ENCODE data around the gene HMGXB3. TPM values are rescaled to one million over a fixed set of nuclear protein-coding genes. Genes with fewer than 3 reads are reported as not detected.

The HMGXB3 gene
- total and polyA plus RNA-seq, 4 donors: 2.7 to 22.9 (median 11.0) TPM

DNA sequence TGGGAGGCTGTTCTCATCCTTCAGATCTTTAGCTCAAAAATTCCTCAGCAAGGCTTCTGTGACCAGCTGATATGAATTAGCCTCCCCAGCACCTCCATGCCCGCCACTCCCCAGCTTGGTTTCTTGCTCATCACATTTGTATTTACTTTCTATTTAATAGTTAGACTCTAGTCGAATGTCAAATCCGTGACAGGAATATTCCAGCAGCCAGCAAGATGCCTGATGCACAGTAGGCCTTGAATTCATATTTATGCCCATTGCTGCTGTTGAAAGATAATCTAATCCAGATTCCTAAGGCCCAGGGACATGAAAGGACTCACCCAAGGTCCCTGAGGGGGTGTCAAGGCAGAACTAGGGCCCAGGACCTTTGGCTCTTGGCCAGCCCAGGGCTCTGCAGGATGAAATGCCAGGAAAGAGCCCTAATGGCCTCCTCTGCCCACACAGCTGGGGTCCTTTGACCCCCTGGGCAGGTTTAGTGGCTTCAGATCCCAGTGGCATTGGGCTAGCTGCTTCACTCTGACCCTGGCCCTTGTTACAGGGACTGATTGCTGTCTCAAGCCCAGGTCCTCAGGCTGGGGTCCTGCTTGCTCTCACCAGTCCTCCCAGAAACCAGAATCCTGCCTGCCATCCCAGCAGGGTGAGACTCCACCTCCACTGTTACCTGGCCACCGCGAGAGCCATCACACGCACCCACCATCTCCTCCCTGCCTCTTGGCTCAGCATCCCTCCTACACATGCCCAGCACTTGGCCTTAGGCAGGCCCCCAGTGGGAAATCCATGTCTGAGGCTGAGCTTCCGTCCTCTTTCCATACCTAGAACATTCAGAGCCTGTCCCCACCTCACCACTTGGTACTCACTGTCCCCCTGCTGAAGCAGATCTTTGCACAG is 78.5 kb downstream of the HMGXB3 start:
- WGBS: 88% methylated on average over 7 of the region's 7 CpGs
- Histone ChIP-seq H3K9ac (ENCODE audit: low read depth in 1 of 2, low read length in 2 of 2) (no peak overlapping the region), H3K9me3 (ENCODE audit: control insufficient read depth in 4 of 4, low read length in 3 of 4) (no peaks in the 10 kb centered on the region), H3K27ac (ENCODE audit: low read depth in 1 of 2, low read length in 2 of 2) (no peak overlapping the region), H3K36me3 (ENCODE audit: control insufficient read depth in 4 of 4, insufficient read depth in 3 of 4, low read depth in 1 of 4, low read length in 3 of 4) (peaks cover 0 to 3% (median 0%) of the 10 kb centered on the region in 4 donors), H3K4me1 (ENCODE audit: control insufficient read depth in 4 of 4, insufficient read depth in 4 of 4, low read length in 3 of 4) (peaks cover 0 to 2% (median 0%) of the 10 kb centered on the region in 4 donors), H3K4me3 (ENCODE audit: low read depth in 1 of 3, low read length in 3 of 3) (no peak overlapping the region), H3K27me3 (ENCODE audit: control insufficient read depth in 4 of 4, insufficient read depth in 4 of 4, low read length in 3 of 4) (peaks cover 0 to 2% (median 0%) of the 10 kb centered on the region in 4 donors)
- TF ChIP-seq JUND (IDR thresholded peaks at IDR 0.05) (no peak), HNF4A (conservative IDR thresholded peaks at IDR 0.05) (no peak), RXRA (IDR thresholded peaks at IDR 0.05) (no peak), HNF4G (IDR thresholded peaks at IDR 0.05) (no peak), FOXA2 (IDR thresholded peaks at IDR 0.05) (no peak), YY1 (IDR thresholded peaks at IDR 0.05) (no peak), FOXA1 (IDR thresholded peaks at IDR 0.05) (no peak), GABPA (IDR thresholded peaks at IDR 0.05 in 1 of 2, conservative IDR thresholded peaks at IDR 0.05 in 1 of 2) (no peak), NR2F2 (IDR thresholded peaks at IDR 0.05) (no peak), TAF1 (conservative IDR thresholded peaks at IDR 0.05) (no peak), ZBTB33 (IDR thresholded peaks at IDR 0.05) (no peak), EGR1 (IDR thresholded peaks at IDR 0.05; ENCODE audit: low read depth in 2 of 2) (no peak), RAD21 (IDR thresholded peaks at IDR 0.05) (no peak), ATF3 (IDR thresholded peaks at IDR 0.05) (no peak), SP1 (IDR thresholded peaks at IDR 0.05) (no peak)
- TF ChIP-seq, protein P1, sequence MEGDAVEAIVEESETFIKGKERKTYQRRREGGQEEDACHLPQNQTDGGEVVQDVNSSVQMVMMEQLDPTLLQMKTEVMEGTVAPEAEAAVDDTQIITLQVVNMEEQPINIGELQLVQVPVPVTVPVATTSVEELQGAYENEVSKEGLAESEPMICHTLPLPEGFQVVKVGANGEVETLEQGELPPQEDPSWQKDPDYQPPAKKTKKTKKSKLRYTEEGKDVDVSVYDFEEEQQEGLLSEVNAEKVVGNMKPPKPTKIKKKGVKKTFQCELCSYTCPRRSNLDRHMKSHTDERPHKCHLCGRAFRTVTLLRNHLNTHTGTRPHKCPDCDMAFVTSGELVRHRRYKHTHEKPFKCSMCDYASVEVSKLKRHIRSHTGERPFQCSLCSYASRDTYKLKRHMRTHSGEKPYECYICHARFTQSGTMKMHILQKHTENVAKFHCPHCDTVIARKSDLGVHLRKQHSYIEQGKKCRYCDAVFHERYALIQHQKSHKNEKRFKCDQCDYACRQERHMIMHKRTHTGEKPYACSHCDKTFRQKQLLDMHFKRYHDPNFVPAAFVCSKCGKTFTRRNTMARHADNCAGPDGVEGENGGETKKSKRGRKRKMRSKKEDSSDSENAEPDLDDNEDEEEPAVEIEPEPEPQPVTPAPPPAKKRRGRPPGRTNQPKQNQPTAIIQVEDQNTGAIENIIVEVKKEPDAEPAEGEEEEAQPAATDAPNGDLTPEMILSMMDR (IDR thresholded peaks at IDR 0.05; ENCODE audit: low read depth, low read length, missing input control): no peak
- TF ChIP-seq, protein P2, sequence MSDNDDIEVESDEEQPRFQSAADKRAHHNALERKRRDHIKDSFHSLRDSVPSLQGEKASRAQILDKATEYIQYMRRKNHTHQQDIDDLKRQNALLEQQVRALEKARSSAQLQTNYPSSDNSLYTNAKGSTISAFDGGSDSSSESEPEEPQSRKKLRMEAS (IDR thresholded peaks at IDR 0.05): no peak
- TF ChIP-seq, protein P3, sequence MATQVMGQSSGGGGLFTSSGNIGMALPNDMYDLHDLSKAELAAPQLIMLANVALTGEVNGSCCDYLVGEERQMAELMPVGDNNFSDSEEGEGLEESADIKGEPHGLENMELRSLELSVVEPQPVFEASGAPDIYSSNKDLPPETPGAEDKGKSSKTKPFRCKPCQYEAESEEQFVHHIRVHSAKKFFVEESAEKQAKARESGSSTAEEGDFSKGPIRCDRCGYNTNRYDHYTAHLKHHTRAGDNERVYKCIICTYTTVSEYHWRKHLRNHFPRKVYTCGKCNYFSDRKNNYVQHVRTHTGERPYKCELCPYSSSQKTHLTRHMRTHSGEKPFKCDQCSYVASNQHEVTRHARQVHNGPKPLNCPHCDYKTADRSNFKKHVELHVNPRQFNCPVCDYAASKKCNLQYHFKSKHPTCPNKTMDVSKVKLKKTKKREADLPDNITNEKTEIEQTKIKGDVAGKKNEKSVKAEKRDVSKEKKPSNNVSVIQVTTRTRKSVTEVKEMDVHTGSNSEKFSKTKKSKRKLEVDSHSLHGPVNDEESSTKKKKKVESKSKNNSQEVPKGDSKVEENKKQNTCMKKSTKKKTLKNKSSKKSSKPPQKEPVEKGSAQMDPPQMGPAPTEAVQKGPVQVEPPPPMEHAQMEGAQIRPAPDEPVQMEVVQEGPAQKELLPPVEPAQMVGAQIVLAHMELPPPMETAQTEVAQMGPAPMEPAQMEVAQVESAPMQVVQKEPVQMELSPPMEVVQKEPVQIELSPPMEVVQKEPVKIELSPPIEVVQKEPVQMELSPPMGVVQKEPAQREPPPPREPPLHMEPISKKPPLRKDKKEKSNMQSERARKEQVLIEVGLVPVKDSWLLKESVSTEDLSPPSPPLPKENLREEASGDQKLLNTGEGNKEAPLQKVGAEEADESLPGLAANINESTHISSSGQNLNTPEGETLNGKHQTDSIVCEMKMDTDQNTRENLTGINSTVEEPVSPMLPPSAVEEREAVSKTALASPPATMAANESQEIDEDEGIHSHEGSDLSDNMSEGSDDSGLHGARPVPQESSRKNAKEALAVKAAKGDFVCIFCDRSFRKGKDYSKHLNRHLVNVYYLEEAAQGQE (IDR thresholded peaks at IDR 0.05): no peak
- DNase-seq (ENCODE audit: low spot score): peak; percentile 27
